ENCODE measurements around the gene HLA-DQA1. TPM values are rescaled to one million over a fixed set of nuclear protein-coding genes. Genes with fewer than 3 reads are reported as not detected.

The HLA-DQA1 gene
- total and polyA plus RNA-seq, 11 donors = 1.2 to 154 (median 13.3) TPM; not detected in 1

- H3K4me3 ChIP-seq = peak overlapping the region in 5 of 12 donors; percentile 6 to 37 (median 20)
These were observed 32.8 kb upstream of the HLA-DQA1 start for GRCh38 chr6:32604434-32604877.

GRCh38 chr6:32607263-32607987, 29.8 kb upstream of the HLA-DQA1 start:
- no peaks in the 10 kb centered on the region for H3K36me3 ChIP-seq

More at GRCh38 chr6:32604434-32604877, 32.8 kb upstream of the HLA-DQA1 start:
- intact Hi-C loops (cut with DNase I) = no loop called here
- peaks cover 0 to 7% (median 0%) of the 10 kb centered on the region in 12 donors for H3K4me1 ChIP-seq
- no peaks in the 10 kb centered on the region for H3K9me3 ChIP-seq
- H3K27ac ChIP-seq = peak overlapping the region in 10 of 12 donors; percentile 49 to 85 (median 76)
- H3K36me3 ChIP-seq = no peaks in the 10 kb centered on the region
- peak; percentile 24 to 89 (median 69) for ATAC-seq
- 0 to 18% (median 6%) methylated on average over 3 of the region's 3 CpGs for WGBS, 4 donors
- no peak for DNase-seq
- no peaks in the 10 kb centered on the region for H3K27me3 ChIP-seq
- TF ChIP-seq CTCF (IDR thresholded peaks at IDR 0.05) (no peak), POLR2A (IDR thresholded peaks at IDR 0.05) (no peak)

GRCh38 chr6:32607988-32608298, 29.3 kb upstream of the HLA-DQA1 start:
- ATAC-seq = no peak
- H3K4me1 ChIP-seq = peaks cover 0 to 7% (median 0%) of the 10 kb centered on the region in 12 donors
- intact Hi-C loops (cut with DNase I) = no loop called here
- peak overlapping the region in 5 of 12 donors; percentile 37 to 83 (median 74) for H3K27ac ChIP-seq
- no peaks in the 10 kb centered on the region for H3K36me3 ChIP-seq
- no peaks in the 10 kb centered on the region for H3K27me3 ChIP-seq
- 45 to 65% (median 53%) methylated on average over 2 of the region's 2 CpGs for WGBS, 4 donors
- H3K9me3 ChIP-seq = no peaks in the 10 kb centered on the region
- no peak overlapping the region for H3K4me3 ChIP-seq
- no peak for DNase-seq
- TF ChIP-seq CTCF (IDR thresholded peaks at IDR 0.05) (no peak), POLR2A (IDR thresholded peaks at IDR 0.05) (no peak)

More at GRCh38 chr6:32607263-32607987, 29.8 kb upstream of the HLA-DQA1 start:
- intact Hi-C loops (cut with DNase I) = no loop called here
- H3K27ac ChIP-seq = peak overlapping the region in 5 of 12 donors; percentile 37 to 83 (median 74)
- no peaks in the 10 kb centered on the region for H3K27me3 ChIP-seq
- no peak for ATAC-seq
- no peak overlapping the region for H3K4me3 ChIP-seq
- WGBS, 4 donors = 48 to 88% (median 77%) methylated on average over 4 of the region's 4 CpGs
- H3K9me3 ChIP-seq = no peaks in the 10 kb centered on the region
- DNase-seq = no peak
- TF ChIP-seq POLR2A (IDR thresholded peaks at IDR 0.05) = no peak
- TF ChIP-seq CTCF (IDR thresholded peaks at IDR 0.05) = no peak
- peaks cover 0 to 7% (median 0%) of the 10 kb centered on the region in 12 donors for H3K4me1 ChIP-seq

- Histone ChIP-seq H3K9me3 (no peaks in the 10 kb centered on the region), H3K27me3 (no peaks in the 10 kb centered on the region), H3K4me3 (no peak overlapping the region), H3K27ac (peak overlapping the region in 6 of 12 donors; percentile 37 to 83 (median 78)), H3K36me3 (no peaks in the 10 kb centered on the region), H3K4me1 (peaks cover 0 to 7% (median 0%) of the 10 kb centered on the region in 12 donors)
- peak in 1 of 12 donors; percentile 15 for TF ChIP-seq CTCF (IDR thresholded peaks at IDR 0.05)
- no peak for TF ChIP-seq POLR2A (IDR thresholded peaks at IDR 0.05)
- DNase-seq (no peak), ATAC-seq (no peak)
- intact Hi-C loops (cut with DNase I) = no loop called here
- 32 to 63% (median 47%) methylated on average over 3 of the region's 3 CpGs for WGBS, 4 donors
These were observed 28.8 kb upstream of the HLA-DQA1 start for GRCh38 chr6:32608362-32608761.
